Neutrophil (primary cell): ENCODE measurements around the gene TSSK6.

ENCODE experiments used
- H3K27ac ChIP-seq: fragments of 200-600 bp; sonication (generic); 2 replicates; pipeline ENCODE4 v1.5.1; 2016; ENCODE audit warnings: mild to moderate bottlenecking, moderate library complexity
- H3K27me3 ChIP-seq: fragments of 200-600 bp; sonication (generic); 2 replicates; pipeline ENCODE4 v1.6.0; 2016; ENCODE audit warnings: mild to moderate bottlenecking
- H3K36me3 ChIP-seq: fragments of 200-600 bp; sonication (generic); 2 replicates; pipeline ENCODE4 v1.5.1; 2017
- H3K4me1 ChIP-seq, 2 experiments: fragments of 200-600 bp in 1 of 2; sonication (generic) in 1 of 2; 1 replicate in 1 of 2; 2 replicates in 1 of 2; pipeline versions ENCODE4 v1.5.1 to v1.6.1; 2013 to 2016; ENCODE audit warnings: low read depth in 1 of 2, low read length in 1 of 2, mild to moderate bottlenecking in 1 of 2, moderate library complexity in 1 of 2; ENCODE audit not compliant: control insufficient read depth in 1 of 2, insufficient read depth in 1 of 2
- H3K4me3 ChIP-seq, 2 experiments: fragments of 200-600 bp in 1 of 2; sonication (generic) in 1 of 2; 1 replicate in 1 of 2; 2 replicates in 1 of 2; pipeline ENCODE4 v1.5.1; 2013 to 2016; ENCODE audit warnings: low read depth in 1 of 2, low read length in 1 of 2, mild to moderate bottlenecking in 1 of 2, moderate library complexity in 1 of 2
- H3K9me3 ChIP-seq: fragments of 200-600 bp; sonication (generic); 2 replicates; pipeline ENCODE4 v1.5.1; 2016
- CTCF ChIP-seq: fragments of 200-600 bp; sonication (generic); IDR thresholded peaks from 2 replicates; pipeline ENCODE4 v1.5.1; 2016; ENCODE audit warnings: antibody characterized with exemption

TSSK6 gene

GRCh38 chr19:19535311-19536191 is 20.2 kb upstream of the TSSK6 start:
- TF ChIP-seq CTCF, result no peak
- peaks cover 15 to 26% of the 10 kb centered on the region in 2 experiments for H3K4me1 ChIP-seq
- H3K4me3 ChIP-seq, result no peak overlapping the region
- no peaks in the 10 kb centered on the region for H3K36me3 ChIP-seq
- no peak overlapping the region for H3K27ac ChIP-seq
- peaks cover 44% of the 10 kb centered on the region for H3K27me3 ChIP-seq
- no peaks in the 10 kb centered on the region for H3K9me3 ChIP-seq

GRCh38 chr19:19534556-19535265 is 19.4 kb upstream of the TSSK6 start:
- TF ChIP-seq CTCF, result no peak
- Histone ChIP-seq H3K27me3 (peaks cover 36% of the 10 kb centered on the region), H3K4me1 (peaks cover 10 to 19% of the 10 kb centered on the region in 2 experiments), H3K4me3 (no peak overlapping the region), H3K27ac (no peak overlapping the region), H3K9me3 (no peaks in the 10 kb centered on the region), H3K36me3 (peaks cover 7% of the 10 kb centered on the region)

- Histone ChIP-seq H3K27me3 (peaks cover 27% of the 10 kb centered on the region), H3K9me3 (no peaks in the 10 kb centered on the region), H3K36me3 (peaks cover 16% of the 10 kb centered on the region), H3K4me3 (no peak overlapping the region), H3K27ac (no peak overlapping the region), H3K4me1 (peaks cover 10 to 16% of the 10 kb centered on the region in 2 experiments)
- no peak for TF ChIP-seq CTCF
These were observed 18.5 kb upstream of the TSSK6 start for GRCh38 chr19:19533841-19534240.

GRCh38 chr19:19532806-19533701 is 17.7 kb upstream of the TSSK6 start:
- Histone ChIP-seq H3K4me1 (peaks cover 4 to 9% of the 10 kb centered on the region in 2 experiments), H3K27ac (no peak overlapping the region), H3K4me3 (no peak overlapping the region), H3K27me3 (peaks cover 19% of the 10 kb centered on the region), H3K36me3 (peaks cover 23% of the 10 kb centered on the region), H3K9me3 (no peaks in the 10 kb centered on the region)
- no peak for TF ChIP-seq CTCF
